Keratinocyte (primary cell): Measurements from ENCODE around the gene VCX2.
"Not testable (repeated sequence)": the region's sequence is repeated elsewhere in the genome, so short reads cannot be mapped to it uniquely, and the experiment has no call there.

ENCODE experiments used
- CTCF ChIP-seq, 3 experiments: IDR thresholded peaks in 1 of 3; conservative IDR thresholded peaks in 1 of 3; optimal IDR thresholded peaks in 1 of 3; 2 replicates in 2 of 3; 3 replicates in 1 of 3; pipeline versions ENCODE3 to v1.5.1; 2011; ENCODE audit warnings: low read length in 3 of 3, mild to moderate bottlenecking in 3 of 3, moderate library complexity in 2 of 3, control low read depth in 1 of 3, inconsistent platforms in 1 of 3; ENCODE audit not compliant: insufficient read depth in 2 of 3; ENCODE audit errors: extremely low read depth in 1 of 3
- EZH2 ChIP-seq: IDR thresholded peaks from one replicate; pipeline ENCODE4 v1.6.1; 2012; ENCODE audit warnings: inconsistent platforms, mild to moderate bottlenecking, low read length, moderate library complexity

GRCh38 chrX:8154011-8154410, 17.1 kb downstream of the VCX2 start:
- not testable (repeated sequence) for TF ChIP-seq CTCF (optimal IDR thresholded peaks at IDR 0.05 in 1 of 3, IDR thresholded peaks at IDR 0.05 in 1 of 3, conservative IDR thresholded peaks at IDR 0.05 in 1 of 3; ENCODE audit: extremely low read depth in 1 of 3, insufficient read depth in 2 of 3, low read length in 3 of 3); EZH2
